HG02884 (cell line): ENCODE results near the gene PBRM1.

ENCODE experiments used
- ATAC-seq: cut with Tn5 transposase; IDR thresholded peaks from one replicate; pipeline ENCODE4 v1.9.1; 2021; ENCODE audit warnings: mild to moderate bottlenecking, moderate library complexity; ENCODE audit not compliant: unreplicated experiment

The PBRM1 gene

DNA sequence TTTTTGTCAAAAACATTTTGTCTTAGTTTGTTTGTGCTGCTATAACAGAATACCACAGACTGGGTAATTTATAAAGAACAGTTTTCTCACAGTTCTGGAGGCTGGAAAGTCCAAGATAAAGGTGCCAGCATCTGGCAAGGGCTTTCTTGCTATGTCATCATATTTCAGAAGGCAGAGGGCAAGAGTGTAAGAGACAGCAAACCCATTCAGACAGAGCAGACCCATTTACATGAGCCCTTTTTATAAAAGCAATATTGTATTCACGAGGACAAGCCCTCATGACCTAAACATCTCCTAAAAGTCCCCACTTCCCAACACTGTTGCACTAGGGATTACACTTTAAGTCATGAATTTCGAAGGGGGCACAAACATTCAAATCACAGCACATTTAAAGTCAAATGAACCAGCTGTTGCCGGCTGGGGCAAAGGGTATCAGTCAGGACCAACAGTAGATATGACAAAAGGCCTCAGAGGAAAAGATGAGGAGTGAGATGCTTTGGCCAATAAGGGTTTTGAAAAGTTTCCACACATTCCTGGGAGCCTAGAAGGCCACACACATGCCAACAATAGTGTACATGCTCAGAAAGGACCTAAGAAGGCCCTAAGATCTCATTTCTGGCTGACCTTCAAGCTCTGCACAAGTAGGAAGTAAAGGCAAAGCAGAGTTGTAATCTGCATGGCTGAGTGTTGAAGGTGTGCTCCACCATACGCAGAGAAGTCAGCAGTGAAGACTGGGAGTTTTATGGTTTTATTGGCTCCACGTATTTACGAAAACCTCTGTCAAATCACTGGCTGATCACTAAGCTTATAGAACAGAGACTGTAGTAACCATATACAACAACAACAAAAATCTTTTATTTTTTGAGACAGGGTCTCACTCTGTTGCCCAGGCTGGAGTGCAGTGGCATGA is 111.4 kb downstream of the PBRM1 start:
- ATAC-seq: no peak

DNA sequence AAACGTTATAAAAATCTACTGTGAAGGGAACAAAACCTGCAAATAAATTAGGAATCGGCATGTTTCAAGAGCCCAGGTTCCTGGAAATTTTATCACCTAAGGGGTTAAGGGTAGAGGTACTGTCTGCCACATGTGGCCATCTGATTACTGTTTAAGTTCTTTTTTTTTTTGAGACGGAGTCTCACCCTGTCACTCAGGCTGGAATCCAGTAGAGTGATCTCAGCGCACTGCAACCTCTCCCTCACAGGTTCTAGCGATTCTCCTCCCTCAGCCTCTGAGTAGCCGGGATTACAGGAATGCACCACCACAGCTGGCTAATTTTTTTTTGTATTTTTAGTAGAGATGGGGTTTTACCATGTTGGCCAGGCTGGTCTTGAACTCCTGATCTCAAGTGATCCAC is 113.5 kb downstream of the PBRM1 start:
- no peak for ATAC-seq

DNA sequence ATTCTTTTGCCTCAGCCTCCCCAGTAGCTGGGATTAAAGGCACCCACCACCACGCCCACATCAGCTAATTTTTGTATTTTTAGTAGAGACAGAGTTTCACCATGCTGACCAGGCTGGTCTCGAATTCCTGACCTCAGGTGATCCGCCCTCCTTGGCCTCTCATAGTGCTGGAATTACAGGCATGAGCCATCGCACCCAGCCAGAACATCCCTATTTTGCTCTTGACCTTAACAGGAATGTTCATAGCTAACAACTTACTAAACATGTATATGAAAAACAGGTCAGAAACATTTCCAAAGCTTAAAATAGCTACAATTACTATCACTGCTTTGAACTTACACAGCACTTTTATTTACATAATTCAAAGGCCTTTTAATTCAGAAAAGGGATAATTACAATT is 115.6 kb downstream of the PBRM1 start:
- ATAC-seq: no peak

DNA sequence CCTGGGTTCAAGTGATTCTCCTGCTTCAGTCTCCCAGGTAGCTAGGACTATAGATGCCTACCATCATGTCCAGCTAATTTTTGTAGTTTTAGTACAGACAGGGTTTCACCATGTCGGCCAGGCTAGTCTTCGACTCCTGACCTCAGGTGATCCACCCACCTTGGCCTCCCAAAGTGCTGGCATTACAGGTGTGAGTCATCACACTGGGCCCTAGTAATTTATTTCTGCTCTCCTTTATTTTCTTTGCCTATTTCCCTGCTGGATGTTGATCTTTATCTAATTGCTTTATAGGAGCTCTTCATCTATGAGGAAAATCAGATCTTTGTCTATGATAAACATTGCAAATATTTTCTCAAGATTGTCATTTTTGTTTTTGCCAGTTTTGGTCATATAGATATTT is 117.6 kb downstream of the PBRM1 start:
- ATAC-seq: no peak

DNA sequence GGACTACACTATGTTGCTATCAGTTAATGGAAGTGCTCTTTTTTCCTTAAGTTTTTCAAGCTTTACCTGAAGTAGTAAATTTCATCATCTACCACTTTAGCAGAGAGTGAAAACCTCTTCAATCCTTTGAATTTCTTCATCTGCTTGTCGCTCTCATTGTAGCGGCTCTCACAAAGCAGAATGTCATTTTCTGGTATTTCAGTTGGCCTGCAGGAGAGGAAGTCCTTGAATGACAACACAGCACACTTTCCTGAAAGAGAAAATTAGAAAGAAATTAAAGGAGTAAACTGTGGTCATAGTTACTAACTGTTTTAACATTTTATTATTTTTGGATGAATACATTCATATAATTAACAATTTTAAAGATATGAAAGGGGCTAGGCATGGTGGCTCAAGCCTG is 121.7 kb downstream of the PBRM1 start:
- no peak for ATAC-seq

DNA sequence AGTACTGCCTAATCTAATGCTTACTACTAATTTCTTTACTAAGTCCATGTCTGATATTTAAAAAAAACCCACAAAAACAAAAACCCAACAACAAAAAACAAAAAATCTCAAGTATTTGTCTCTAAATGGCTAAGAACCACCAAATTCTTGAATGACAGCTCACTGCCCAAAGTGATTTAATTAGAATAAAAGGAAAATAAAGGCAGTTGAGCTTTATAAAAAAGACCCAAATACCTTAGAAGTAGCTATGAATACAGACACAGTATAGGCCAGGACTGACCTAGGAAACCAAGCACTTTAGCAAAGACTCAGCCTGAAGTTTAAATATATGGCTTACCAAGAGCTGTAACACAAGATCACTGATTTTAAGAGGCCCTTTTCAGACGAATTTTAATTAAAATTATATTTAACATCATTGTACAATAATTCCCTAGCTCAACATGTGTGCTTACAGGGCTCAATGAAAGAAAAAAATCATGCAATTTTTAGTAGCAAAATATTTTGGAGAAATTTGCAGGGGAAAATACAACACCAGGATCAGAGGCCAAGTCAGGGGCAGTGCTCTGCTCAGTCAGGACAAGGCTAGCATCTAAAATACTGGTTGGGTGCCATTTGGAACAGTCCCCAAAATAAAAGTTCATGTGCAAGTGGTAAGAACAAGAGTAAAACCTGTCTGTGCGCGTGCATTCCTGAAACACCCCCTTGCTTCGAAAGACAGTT is 124.5 kb downstream of the PBRM1 start:
- no peak for ATAC-seq

DNA sequence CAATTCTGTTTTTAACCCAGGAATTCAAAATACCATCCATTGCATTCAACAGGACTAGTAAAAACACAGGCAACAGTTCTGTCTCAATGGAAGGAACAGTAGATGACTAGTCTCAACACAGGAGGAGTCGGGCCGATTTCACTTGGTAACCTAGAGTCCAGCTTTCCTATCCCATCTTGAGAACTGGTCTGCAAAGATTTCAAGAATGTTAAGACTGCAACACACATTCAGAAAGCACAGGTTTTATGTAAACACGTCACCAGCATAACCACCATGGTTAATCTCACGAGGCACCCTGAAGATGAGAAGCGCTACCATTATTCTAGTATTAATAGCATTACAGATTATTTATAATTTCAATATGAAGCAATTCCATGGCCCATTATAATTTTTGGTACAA is 127.3 kb downstream of the PBRM1 start:
- ATAC-seq: no peak

DNA sequence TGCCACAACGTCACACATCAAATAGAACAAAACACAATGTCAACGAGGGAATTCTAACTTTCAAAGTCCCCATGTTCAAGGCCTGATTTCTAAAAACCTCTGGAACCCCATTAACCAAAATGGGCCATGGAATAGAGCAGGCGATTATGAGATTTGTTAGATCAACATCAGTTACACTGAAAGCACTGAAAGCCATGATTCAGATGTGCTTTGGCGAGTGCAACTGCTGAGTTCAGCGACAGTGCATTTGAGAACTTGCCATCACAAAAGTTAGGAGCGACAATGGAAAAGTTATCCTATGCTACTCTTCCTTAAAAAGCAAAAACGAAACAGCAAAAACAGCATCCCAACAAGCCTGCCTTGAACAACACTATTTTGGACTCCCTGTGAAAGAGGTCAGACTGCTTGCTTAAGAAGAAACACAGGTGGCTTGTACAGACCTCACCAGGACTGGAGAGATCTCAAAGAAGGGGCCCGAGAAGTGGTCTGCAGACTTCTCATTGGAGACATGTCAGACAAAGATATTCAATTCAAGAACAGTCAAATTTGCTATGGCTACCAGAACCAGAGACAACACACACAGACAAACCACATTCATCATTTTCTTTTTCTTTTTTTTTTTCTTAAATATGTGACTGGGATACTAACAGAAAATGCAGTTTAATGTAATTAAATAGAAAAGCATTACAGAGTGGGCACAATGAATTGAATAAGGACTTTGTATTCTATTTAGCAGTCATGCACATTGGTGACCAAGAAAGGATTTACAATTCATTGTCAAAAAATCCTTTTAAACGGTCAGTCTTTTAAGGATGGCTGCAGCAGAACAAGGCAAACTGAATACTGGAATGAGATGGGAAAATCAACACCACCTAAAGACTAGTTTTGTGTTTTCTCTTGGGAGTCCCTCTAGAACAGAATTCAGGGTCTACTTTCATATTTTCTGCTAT is 128.4 kb downstream of the PBRM1 start:
- ATAC-seq: no peak

DNA sequence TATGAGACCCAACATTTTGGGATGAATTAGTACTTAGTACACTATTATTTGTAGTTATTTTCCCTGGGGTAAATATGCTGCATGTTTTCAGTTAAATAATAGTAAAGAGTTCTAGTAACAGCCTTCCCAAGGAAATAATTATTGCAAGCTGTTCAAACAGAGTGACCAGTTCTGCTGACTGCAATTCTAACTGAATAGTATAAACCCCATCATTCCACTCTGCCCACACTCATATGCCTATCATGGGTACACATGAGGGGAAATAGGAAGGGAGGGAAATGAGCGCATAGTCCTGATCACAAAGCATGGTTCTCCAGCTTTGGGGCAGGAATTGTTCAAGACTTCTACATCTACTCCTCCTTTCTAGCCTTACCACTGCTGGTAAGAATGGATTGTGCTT is 130.7 kb downstream of the PBRM1 start:
- ATAC-seq: no peak

DNA sequence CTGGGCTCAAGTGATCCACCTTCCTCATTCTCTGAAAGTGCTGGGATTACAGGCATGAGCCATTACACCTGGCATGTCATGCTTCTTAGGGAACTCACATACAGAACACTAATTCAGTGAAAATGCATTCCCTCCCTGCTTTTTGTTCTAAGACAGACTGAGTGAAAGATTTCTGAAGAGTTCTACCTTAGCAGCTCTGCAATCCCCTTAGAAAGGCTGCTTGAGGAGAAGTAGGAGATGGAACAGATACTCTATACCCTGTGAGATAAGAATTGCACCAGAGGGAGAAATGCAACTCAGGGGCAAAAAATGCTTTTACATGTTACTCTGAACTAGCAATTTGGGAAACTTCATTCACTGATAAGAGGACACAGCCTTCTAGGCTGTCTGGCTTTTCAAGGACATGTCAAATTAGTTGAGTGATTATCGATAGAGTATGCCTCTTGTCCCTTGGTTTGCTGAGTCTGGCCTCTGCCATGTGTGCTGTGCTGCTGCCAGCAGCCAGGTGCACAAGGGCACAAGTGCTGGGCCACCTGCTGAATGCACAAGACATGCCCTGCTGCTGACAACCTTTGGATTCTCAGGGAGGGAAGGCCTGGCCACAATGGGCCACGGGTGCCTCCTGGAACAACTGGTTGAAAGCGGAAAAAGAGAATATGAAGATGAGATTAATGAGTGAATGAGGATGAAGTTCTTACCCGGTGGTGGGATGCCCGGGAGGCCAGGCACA is 131.5 kb downstream of the PBRM1 start:
- no peak for ATAC-seq

DNA sequence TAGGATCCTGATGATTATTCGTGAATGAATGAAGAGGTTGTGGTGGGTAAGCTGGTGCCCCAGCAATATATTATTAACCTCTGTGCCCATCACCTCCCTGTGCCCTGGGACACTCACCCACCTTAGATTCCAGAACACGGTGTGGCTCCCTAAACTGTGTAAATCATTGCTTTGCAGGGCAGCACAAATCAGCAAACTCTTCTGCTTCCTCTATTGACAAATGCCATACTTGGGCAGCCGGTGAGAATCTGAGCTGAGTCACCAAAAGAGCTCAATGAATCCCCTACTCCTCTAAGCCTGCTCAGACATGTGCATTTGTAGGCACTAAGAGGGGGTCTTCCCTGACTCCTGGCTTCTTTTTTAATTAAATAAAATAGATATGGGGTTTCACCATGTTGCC is 133.6 kb downstream of the PBRM1 start:
- ATAC-seq: no peak

DNA sequence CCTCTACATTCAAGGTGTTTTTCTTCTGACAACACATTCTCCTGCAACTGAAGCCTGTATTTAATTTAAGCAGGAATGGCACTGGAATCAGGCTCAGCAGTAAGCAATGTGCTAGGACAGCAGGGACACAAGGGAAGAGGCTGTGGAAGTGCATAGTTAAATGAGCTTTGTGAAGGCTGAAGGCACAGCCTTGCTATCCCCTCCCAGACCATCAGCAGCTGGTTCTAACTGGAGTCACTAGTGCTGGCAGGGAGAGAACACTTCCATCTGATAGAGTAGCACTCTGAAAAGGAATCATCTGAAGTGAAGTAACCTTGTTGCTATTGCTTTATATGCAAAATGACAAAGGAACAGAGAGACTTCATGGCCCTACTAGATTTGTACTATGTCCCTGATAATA is 134.6 kb downstream of the PBRM1 start:
- ATAC-seq: no peak

DNA sequence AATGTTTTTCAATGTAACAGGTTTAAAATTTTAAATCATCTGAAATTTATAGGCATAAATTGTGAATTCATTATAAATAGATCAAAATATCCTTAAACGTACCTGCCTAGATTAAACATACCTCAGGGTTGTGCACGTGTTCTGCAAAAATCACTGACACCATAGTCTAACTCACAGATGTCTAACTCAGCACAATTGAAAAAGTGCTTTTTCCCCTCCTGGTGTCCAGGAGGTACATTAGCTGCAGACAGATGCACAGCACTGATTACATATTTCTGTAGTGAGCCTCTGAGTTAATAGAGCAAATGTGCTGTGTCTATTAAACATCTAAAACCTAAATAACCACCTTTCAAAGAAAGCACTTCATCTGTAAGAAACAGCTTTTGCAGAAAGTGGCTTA is 138.6 kb downstream of the PBRM1 start:
- ATAC-seq: no peak

DNA sequence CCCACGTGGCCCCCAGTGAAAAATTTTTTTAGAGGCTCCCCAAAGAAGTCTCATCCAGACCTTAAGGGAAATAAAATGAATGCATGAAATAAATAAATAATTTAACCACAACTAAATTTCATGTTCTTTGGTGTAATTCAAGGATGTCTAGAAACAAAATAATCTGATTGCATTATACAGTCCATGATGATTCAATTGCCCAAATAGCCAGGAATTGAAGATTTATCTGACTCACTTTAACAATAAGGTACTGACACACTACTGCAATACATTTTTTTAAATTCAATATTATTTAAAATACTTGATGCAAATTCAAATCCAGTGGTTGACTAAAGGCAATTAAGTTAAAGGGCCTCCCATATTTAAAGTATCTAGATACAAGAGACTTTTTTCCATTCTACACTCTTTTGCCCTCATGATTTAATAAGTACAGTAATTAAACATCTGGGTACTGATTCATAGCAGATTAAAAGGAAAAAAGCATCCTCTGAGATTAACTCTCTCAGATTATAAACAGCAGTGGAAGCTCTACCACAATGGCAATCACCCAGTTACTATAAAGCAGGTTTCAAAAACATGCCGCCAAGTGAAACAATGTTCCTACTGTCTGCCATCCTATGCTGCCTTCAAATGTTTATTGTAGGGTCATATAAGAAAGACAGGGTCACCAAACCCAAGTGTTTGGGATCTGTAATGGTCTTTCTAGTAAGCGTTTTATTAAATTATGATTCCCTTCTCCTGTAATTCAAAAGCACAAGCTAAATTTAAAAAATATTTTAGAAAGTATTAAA is 139.4 kb downstream of the PBRM1 start:
- no peak for ATAC-seq

DNA sequence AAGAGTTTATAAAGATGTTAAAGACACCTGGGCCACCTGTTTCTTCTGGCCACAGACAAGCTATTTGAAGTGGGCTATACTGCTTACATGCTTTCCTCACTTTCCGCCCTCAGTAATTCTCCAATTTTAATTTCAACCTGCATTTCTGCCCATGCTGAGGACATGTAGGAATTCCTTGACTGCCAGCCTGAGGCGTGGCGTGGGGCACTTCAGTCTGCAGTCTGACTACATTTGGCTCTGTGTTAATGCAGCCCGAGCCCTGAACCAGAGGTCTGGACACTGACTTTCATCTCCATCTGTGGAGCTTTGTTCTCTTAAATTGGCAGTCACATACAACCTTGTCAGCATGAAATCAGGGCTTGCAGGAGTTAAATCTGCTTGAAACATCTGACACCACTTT is 140.8 kb downstream of the PBRM1 start:
- ATAC-seq: no peak

DNA sequence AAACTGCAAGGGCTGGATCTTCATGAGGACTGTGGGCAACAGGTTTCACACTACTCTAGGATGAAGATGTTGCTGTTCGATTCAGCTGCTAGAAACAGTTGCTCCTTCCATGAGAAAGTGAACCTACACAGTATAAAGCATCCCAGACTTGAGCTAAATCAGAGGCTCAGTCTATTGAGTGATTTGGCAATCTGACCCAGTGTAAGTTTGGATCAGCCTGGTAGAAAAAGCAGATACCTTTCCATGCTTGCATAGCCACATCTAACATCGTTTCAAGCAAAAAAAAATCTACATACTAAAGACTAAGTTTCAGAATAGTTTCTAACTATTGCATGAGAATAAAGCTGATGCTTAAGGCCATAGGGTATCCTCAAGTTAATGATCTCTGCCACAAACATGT is 144.7 kb downstream of the PBRM1 start:
- no peak for ATAC-seq

DNA sequence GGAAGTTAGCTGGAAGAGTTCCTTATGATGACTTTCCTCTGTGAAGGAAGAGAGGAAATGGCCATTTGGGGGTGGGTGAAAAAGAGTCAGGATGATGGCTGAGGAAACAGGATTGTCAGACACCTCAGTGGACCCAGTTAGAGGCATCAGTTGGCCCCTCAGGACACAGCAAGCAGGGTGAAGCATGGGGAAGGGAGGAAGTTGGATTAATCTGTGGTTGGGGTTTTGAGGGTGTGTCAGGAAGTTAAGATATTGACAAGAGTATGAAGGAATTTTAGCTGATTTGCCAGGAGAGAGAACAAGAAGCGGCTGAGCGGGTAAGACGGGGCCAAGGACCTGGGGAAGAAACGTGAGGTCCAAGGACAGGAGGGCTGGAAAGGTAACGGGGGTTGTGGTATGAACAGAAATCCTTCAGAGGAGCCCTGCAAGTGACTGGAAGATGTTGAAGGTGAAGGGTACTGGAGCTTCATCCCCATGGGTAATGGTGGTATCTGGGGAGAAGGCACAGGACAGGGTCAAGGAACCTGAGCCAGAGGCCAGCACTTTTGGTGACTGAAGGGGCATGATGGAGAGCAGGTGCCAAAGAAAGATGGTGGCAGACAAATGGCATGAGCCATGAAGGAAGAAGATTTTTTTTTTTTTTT is 146.6 kb downstream of the PBRM1 start:
- ATAC-seq: no peak

DNA sequence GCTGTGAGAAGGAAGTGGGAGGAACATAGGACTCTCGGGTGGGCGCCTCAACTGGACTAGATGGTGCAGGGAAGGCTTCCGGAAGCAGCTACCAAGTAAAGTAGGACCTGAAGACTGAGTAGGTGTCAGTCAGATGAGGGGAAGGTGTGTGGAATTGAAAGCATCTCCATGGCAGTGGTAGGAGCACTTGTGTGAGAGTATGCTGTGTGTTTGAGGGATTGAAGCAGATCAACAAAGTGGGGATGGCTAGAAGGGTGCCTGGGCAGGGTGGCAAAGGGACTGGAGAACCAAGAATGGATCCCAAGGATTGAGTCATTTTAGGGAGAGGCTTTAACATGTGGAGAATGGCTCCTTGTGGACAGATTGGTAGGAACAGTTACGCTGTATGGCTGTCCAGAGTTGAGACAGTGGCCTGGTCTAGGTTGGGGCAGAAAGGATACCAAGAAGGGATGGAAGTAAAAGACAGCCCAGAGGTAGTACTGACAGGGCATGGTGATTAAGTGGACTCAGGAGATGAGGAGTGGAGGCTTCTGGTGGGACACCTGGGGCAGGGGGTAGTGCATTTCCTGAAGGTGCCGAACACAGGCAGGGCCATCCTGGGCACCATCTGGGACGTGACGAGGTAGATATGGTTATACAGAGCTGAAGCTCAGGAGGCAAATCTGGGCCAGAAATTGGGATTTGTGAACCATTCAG is 147.8 kb downstream of the PBRM1 start:
- no peak for ATAC-seq

DNA sequence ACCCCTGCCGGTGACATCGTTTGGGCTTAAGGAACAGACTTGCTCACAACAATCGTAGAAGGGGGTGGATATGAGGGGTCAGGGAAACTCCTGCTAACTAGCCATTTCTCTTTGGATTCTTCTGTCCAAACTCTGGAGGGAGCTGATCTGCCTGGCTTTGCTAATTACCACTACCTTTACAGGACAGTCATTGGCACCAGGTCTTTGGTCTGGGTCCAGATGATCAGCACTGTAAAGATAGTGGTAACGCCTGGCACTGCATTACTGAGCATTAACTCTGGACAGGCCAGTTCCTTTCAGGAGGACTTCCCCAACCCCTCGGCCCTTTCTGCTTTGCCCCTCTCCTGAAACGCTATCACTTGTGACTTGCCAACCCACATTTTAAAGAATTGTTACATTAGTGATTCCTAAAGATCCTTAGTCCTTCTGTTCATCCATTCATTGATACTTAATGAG is 148.5 kb downstream of the PBRM1 start:
- ATAC-seq: no peak
